ENCODE results near the gene CAPZA3.

The CAPZA3 gene, protein sequence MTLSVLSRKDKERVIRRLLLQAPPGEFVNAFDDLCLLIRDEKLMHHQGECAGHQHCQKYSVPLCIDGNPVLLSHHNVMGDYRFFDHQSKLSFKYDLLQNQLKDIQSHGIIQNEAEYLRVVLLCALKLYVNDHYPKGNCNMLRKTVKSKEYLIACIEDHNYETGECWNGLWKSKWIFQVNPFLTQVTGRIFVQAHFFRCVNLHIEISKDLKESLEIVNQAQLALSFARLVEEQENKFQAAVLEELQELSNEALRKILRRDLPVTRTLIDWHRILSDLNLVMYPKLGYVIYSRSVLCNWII

GRCh38 chr12:18737819-18738218 lies at the start of gene CAPZA3, which contains the start of gene PLCZ1:
Gene CAPZA3, plus strand, starts transcription at chr12:18738119. Its CDS starts 150 bp downstream, at chr12:18738269.
Gene PLCZ1, minus strand, starts transcription at chr12:18738012. Its CDS starts 641 bp downstream, at chr12:18737371.
- TF ChIP-seq GATA3 (IDR thresholded peaks at IDR 0.05; ENCODE audit: low read depth, low read length) (no peak), GATA2 (IDR thresholded peaks at IDR 0.05; ENCODE audit: low read depth, low read length) (no peak)

DNA sequence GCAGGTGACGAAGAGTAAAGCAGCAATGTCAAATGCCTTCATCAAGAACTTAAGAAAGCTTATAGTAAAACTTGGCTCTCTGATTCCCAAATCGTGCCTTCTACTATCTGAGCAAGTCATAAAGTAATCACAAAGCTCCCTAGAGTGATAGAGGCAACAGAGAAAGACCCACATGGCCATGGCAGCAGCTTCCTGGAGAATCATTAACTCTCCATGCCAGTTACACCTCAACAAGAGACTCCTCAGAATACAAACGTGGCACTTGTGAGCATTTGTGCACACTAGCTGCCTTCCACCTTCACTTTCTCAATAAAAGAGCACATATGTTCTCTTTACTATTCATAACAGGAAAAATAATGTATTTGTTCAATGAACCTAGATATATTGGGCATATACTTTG lies 48.1 kb upstream of the CAPZA3 start:
- TF ChIP-seq GATA2 (IDR thresholded peaks at IDR 0.05; ENCODE audit: low read depth, low read length): no peak
- TF ChIP-seq GATA3 (IDR thresholded peaks at IDR 0.05; ENCODE audit: low read depth, low read length): no peak

DNA sequence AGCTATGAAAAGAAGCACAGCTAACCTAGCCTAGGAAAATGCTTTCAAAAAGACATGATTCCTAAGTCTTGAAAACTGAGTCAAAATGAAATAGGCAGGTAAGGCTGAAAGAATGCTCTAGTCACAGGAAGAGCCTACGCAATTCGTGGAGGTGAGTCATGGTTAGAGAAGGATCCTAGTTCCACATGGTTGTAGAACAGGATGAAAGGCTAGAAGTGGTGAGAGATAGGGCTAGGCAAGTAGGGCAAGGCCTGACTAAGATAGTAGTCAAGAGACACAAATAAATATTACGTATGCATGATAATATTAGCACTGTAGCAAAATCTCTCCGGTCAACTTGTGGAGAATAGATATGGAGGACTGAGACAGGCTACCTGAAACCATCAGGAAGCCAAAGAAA lies 47.3 kb upstream of the CAPZA3 start:
- TF ChIP-seq GATA3 (IDR thresholded peaks at IDR 0.05; ENCODE audit: low read depth, low read length) (no peak), GATA2 (IDR thresholded peaks at IDR 0.05; ENCODE audit: low read depth, low read length) (no peak)

DNA sequence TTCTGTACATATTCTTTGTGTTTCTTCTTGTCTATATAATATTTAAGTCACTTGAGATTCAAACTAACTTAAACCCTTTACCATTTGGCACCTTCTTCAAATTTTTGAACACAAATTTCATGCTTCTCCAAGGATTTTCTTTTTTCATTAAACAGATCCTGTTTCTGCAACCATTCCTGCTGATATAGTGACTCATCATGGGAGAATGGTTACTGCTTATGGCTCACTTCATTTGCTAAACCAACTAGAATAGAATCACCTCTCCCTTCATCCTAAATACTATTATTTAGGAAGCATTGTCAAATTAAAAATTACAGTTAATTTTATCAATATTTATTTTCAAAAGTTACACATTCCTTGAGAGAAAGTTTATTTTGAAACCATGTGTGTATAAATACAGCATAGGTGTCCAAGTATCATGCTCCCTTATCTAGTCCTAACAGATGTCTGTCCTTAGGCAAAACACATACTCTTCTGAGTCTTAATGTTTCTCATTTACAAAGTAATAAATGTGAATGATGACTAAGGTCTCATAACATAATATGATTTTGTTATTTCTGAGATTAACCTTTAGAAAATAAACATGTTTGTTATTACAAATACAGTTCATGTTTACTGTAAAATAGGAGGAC lies 40.8 kb upstream of the CAPZA3 start:
- no peak for TF ChIP-seq GATA3 (IDR thresholded peaks at IDR 0.05; ENCODE audit: low read depth, low read length)
- TF ChIP-seq GATA2 (IDR thresholded peaks at IDR 0.05; ENCODE audit: low read depth, low read length): no peak

- TF ChIP-seq GATA3 (IDR thresholded peaks at IDR 0.05; ENCODE audit: low read depth, low read length) (no peak), GATA2 (IDR thresholded peaks at IDR 0.05; ENCODE audit: low read depth, low read length) (no peak)
Measured at GRCh38 chr12:18700271-18700670, 37.6 kb upstream of the CAPZA3 start.

GRCh38 chr12:18703321-18703720 lies 34.6 kb upstream of the CAPZA3 start:
- TF ChIP-seq GATA2 (IDR thresholded peaks at IDR 0.05; ENCODE audit: low read depth, low read length): no peak

GRCh38 chr12:18703911-18704310 lies 34.0 kb upstream of the CAPZA3 start:
- TF ChIP-seq GATA3 (IDR thresholded peaks at IDR 0.05; ENCODE audit: low read depth, low read length) (no peak), GATA2 (IDR thresholded peaks at IDR 0.05; ENCODE audit: low read depth, low read length) (no peak)

DNA sequence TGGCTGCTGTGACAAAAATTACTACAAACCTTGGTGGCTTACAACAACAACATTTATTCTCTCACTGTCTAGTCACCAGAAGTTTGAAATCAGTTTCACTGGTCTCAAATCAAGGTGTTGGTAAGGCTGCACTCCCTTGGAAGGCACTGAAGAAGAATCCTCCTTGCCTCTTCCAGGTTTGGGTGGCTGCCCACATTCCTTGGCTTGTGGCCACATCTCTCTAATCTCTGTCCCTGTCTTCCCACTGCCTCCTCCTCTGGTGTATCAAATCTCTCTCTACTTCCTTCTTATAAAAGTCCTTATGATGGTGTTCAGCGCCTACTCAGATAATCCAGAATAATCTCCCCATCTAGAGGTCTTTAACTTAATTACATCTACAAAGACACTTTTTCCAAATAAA lies 31.1 kb upstream of the CAPZA3 start:
- no peak for TF ChIP-seq GATA2 (IDR thresholded peaks at IDR 0.05; ENCODE audit: low read depth, low read length)
- no peak for TF ChIP-seq GATA3 (IDR thresholded peaks at IDR 0.05; ENCODE audit: low read depth, low read length)

- TF ChIP-seq GATA3 (IDR thresholded peaks at IDR 0.05; ENCODE audit: low read depth, low read length) (no peak), GATA2 (IDR thresholded peaks at IDR 0.05; ENCODE audit: low read depth, low read length) (no peak)
Measured at GRCh38 chr12:18716236-18716635, 21.7 kb upstream of the CAPZA3 start.

DNA sequence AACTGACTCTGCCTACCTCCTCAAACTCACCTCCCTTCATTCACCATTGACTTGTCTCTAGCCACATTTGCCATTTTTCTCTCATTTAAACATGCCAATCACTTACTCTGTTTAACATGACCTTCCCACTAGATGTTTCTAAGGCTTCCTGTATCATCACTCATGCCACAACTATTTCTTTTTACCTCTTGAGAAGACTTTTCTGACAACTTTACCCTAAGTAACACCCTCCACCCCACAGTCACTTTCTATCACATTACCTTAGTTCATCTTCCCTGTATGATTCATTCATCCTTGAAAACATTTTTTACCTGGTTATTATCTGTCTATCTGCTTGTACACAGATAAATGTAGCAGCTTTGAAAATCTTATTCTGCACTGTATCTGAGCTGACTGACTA lies 19.5 kb upstream of the CAPZA3 start:
- TF ChIP-seq GATA2 (IDR thresholded peaks at IDR 0.05; ENCODE audit: low read depth, low read length): no peak

GRCh38 chr12:18719922-18720510 lies 17.9 kb upstream of the CAPZA3 start:
- TF ChIP-seq GATA2 (IDR thresholded peaks at IDR 0.05; ENCODE audit: low read depth, low read length) (no peak), GATA3 (IDR thresholded peaks at IDR 0.05; ENCODE audit: low read depth, low read length) (no peak)

DNA sequence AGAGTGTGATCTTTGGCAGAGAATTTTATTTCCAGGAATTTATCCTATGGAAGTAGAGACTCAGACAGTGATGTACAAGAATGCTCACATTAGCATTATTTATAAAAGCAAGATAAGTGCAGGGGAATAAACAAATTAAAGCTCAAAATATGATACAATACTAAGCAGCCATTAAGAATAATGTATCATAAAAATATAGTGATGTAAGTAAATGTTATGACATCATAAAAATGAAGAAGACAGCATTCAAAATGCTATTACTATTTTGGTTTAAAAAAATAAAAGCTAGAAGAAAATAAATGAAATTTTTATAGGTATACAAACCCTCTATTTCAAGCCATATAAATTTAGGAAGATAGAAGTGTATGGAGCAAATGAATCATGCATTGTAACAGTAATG lies 17.2 kb upstream of the CAPZA3 start:
- no peak for TF ChIP-seq GATA2 (IDR thresholded peaks at IDR 0.05; ENCODE audit: low read depth, low read length)
- no peak for TF ChIP-seq GATA3 (IDR thresholded peaks at IDR 0.05; ENCODE audit: low read depth, low read length)

- TF ChIP-seq GATA3 (IDR thresholded peaks at IDR 0.05; ENCODE audit: low read depth, low read length) (no peak), GATA2 (IDR thresholded peaks at IDR 0.05; ENCODE audit: low read depth, low read length) (no peak)
Measured at GRCh38 chr12:18721452-18721851, 16.5 kb upstream of the CAPZA3 start.

- no peak for TF ChIP-seq GATA3 (IDR thresholded peaks at IDR 0.05; ENCODE audit: low read depth, low read length)
- TF ChIP-seq GATA2 (IDR thresholded peaks at IDR 0.05; ENCODE audit: low read depth, low read length): no peak
Measured at GRCh38 chr12:18723752-18724151, 14.2 kb upstream of the CAPZA3 start.

- no peak for TF ChIP-seq GATA2 (IDR thresholded peaks at IDR 0.05; ENCODE audit: low read depth, low read length)
- no peak for TF ChIP-seq GATA3 (IDR thresholded peaks at IDR 0.05; ENCODE audit: low read depth, low read length)
Measured at GRCh38 chr12:18731156-18731555, 6.8 kb upstream of the CAPZA3 start.
